GM21390 (cell line): ENCODE measurements around the gene ATRNL1.

Source experiments
- ATAC-seq: cut with Tn5 transposase; IDR thresholded peaks from one replicate; pipeline ENCODE4 v1.9.1; 2021; ENCODE audit not compliant: unreplicated experiment

Gene ATRNL1

DNA sequence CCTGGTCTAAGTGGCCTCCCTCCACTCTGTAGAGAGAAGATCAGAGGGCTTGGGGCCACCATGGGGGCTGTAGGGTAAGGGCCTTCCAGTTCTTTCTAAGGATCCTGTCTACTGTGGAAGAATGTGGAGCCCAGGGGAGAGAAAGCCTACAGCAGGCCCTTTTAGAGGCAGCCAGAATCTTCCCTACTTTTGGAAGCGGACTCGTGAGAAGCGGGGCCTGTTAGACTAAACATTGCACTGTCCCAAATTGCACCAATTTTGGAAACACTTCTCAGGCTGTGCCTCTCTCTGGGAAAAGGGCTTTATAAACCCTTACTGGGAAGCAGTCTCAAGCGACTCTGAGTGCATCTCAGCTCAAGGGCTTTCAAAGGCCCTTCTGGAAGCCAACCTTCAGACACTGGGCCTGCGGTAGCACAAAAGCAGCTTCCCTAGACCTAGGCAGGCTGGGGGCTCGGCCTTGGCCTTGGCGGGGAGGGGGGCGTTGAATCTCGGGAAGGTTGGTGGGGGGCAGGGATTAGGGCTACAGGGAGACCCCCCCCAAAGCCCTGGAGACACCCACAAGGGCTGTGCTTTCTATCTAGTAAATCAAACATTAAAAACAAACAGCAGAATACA lies 881.8 kb downstream of the ATRNL1 start:
- no peak for ATAC-seq

DNA sequence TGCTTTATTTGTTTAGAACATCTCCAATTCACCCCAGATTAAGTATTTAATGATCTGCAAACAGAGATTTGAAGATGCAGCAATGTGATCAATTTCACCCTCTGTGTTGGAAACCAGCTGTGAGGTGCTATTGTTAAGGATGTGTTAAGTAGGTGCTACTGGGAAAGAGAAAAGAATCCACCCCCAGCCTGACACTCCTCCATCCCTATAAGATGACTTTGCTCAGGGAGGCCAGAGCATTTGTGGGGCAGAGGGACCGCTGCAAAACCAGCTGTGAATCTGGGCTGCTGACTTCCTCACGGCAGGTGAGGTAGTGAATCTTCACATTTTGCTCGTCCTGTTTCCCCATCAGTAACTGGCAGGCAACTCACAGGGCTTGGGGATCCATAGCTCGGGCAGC lies 882.3 kb downstream of the ATRNL1 start:
- no peak for ATAC-seq

DNA sequence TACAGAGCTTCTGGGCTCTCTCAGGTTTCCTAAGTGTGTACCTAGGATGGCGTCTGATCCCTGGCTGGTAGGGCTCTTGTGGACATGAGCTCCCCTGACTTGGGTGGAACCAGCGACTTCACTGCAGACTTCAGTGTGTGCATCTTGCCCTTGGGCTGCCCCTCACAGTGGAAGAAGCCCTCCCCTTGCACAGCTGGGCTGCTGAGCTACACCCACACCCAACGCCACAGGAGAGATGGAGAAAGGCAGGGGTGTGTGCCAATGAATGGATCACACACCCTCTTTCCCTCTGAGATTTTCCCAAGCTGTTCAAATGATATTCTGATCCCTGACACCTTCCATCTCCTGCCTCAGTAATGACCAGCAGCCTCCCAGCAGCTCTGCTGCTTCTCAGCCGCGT lies 883.2 kb downstream of the ATRNL1 start:
- ATAC-seq = no peak

DNA sequence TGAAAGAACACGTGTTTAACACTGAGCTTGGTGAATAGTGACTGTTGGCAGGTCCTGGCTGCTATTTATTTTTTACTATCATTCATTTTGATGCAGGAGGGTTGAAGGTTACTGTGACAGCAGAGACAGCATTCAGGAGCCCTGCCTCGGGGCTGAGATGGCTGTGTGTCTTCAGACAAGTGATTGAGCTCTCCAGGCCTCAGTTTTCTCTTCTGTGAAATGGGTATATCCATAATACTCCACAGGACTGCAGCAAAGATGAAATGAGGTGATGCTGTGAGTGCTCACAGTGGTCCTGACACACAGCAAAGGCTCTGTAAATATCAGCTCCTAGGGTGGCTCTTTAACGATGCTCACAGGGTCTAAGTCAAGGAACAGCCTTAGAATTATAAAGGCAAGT lies 884.7 kb downstream of the ATRNL1 start:
- no peak for ATAC-seq

DNA sequence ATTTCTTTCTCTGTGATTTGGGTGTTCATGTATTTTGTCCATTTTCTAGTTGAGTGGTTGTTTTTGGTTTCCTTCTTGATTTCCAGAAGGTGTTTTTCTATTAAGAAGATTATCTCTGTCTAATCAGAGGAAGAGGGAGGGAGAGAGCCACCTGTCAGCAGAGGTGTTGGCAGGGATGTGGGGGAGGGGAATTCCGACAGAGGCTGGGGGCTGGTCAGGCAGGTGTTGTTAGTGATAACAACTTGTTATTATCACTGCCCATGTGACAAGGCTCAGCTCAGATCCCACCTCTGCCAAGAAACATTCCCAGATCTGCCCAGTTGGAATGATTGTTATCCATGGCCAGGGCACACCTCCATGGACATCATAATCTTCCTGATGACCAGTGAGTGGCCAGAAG lies 886.4 kb downstream of the ATRNL1 start:
- no peak for ATAC-seq

DNA sequence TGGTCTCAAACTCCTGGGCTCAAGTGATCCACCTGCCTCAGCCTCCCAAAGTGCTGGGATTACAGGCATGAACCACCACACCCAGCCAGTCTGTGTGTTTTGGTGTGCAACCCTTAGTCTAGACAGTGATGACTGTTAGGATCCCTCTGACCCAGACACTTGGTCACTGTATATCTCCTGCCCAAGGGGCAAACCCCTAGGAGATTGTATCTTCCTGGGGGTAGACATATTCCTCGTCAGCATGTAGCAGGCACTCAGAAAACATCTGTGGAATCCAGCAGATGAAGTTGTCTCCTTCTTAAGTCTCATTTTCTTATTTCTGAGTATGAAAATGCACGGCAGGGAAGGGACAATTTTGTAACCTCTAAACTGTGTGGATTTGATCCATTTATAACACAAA lies 887.3 kb downstream of the ATRNL1 start:
- ATAC-seq = no peak

DNA sequence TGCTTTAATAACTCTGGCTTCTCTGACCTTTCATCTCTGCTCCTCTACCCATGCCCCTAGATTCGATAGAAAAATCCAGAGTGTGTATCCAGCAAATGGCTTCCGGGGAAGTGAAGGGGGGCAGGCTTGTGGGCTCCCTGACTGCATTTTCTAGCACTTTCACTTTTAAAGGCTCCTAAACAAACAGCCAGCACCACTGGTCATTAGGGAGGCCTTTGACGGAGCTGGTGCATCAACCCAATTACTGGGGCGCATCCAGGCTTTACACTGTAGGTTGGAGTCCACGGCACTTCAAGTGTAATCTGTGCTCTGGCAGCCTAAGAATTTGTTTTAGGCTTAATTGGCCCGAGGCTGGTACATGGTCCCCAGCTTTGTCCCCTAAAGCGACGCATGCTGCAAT lies 887.9 kb downstream of the ATRNL1 start:
- no peak for ATAC-seq

DNA sequence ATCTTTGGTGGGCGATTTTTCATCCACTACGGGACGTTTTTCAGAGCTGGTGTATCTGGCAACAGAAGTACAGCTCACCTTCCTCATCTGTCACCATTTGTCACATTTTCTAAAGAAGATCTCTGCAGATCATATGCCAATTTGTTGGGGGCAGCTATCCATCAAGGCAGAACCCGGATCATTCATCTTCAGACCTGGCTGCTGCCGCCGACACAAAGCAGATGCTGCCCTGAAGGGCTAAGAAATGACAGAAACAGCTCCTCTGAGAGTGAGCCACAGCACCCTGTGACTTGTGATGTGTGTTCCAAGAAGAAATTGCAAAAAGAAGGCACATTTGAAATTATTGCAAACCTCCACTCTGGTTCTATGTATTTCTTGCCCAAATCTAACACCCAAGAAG lies 888.9 kb downstream of the ATRNL1 start:
- no peak for ATAC-seq

DNA sequence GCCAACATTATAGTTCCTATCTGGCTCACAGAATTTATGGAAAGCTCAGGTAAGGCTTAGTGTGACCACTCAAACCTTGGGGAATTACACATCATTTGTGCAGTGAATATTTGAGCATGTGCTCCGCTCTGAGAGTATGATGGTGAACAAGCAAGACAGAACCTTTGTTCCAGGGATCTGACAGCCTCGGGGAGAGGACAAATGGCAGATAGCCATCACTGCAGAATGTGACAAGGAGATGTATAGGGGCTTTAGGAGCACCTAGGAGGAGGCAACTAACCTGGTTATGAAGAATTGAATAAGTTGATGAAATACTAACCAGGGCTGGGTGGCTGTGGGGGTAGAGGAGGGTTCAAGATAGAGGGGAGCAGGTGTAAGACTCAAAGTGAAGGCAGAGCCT lies 889.4 kb downstream of the ATRNL1 start:
- no peak for ATAC-seq

DNA sequence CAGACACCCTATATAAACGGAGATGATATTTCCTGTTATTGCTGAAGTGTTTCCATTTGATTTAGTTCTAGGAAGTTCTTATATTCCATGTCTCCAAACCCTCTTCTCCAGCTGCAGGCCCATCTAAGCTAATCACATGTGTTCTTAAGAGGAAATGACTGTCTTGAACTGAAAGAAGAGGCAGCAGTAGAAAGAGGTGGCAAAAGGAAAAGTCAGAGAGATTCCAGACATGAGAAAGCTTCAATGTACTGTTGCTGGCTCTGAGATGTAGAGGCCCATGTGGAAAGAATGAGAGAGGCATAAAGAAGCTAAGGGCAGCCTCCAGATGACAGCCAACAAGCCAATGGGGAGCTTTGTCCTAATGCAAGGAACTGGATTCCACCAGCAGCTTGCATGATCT lies 892.6 kb downstream of the ATRNL1 start:
- ATAC-seq = no peak

DNA sequence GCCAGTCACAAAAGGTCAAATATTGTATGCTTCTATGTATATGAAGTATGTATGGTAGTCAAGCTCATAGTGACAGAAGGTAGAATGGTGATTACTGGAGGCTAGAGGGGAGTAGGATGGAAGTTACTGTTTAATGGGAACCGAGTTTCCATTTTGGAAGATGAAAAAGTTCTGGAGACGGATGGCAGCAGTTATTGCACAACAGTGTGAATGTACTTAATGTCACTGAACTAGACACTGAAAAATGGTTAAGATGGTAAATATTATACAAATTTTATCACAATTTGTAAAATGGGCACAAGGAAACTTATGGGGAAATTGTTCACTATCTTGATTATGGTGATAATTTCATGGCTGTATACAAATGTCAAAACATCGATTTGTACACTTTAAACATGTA lies 895.2 kb downstream of the ATRNL1 start:
- ATAC-seq = no peak

DNA sequence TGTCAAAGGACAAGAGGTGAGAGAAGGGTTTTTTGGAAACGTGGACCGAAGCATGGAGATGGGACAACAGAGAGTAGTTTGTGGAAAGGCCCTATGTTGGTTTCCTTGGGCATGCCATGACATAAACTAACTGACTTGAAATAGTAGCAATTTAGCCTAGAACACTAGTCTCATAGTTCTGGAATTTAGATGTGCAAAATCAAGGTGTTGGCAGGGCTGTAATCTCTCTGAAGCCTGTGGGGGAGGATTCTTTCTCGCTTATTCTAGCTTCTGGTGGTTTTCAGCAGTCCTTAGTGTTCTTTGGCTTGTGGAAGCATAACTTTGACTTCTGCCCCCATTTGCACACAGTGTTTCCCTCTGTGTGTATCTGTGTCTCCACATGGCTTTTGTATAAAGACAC lies 896.5 kb downstream of the ATRNL1 start:
- ATAC-seq = no peak

DNA sequence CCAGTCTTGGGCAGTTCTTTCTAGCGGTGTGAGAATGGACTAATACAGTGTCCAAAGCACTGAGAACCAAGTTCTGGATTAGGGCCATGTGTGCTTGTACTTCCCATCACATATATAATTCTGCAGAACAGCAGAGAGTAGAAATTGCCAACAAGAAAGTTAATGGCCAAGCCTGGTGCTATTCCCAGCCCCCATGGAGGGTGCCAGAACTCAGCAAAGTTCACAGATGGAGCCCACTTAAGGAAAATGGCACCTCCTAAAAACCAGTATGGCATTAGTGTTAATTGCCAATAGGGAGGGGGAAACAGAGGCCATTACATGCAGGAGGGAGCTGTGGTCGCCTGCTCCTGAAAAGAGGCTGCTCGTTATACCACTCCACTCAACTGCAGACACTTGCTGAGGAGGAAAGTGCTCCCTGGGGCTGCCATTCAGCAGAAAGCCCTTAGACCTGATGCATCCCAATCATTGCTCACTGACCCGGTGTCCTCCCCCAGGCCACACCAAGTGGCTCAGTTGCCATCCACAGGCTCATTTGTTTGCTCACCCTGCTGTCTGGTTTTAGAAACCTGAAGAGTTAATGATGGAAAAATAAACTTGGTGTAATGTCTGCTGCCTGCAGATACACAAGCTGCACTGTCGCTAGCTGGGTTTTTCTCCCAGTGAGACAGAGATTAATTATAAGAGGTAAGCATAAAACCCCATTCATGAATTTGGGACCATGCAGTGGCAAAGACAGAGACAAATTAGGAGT lies 899.2 kb downstream of the ATRNL1 start:
- ATAC-seq = no peak

DNA sequence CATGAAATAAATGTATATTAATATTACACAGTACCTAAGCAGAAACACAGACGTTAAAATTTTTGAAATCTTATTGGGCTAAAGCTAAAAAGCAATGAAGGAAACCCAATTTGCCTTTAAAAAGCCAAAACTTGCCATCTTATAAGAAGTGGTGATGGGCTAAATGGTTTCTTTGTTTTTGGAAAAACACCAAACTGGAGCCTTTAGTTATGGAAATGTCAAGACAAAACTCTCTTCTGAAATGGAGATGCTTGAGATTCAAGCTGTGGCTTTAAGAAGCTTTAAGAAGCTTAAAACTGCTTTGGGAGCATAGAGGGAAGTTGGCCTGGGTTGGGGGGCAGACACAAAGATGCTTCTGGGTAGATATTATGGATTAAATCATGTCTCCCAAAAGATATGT lies 902.9 kb downstream of the ATRNL1 start:
- no peak for ATAC-seq

DNA sequence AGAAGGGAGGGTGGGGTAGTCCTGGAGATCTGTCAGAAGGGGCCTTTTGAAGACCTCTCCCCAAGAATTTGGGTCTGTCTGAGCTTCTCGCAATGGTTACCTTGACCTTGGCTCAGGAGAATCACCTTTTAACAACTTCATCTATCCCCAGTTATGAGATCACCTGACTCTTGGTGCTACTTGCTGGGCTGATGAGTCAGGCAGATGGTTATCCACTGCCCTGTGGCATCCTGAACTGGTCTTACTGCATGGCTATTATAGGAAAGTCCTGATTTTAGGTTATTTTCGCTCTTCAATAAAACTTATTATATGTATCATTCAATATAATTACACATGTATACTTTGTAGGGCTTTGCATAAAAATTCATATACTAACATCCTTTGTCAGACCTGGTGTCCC lies 905.1 kb downstream of the ATRNL1 start:
- ATAC-seq = no peak
